ENCODE data around the gene MYCN.
"Not testable (repeated sequence)": the region's sequence is repeated elsewhere in the genome, so short reads cannot be mapped to it uniquely, and the experiment has no call there.

Gene MYCN

DNA sequence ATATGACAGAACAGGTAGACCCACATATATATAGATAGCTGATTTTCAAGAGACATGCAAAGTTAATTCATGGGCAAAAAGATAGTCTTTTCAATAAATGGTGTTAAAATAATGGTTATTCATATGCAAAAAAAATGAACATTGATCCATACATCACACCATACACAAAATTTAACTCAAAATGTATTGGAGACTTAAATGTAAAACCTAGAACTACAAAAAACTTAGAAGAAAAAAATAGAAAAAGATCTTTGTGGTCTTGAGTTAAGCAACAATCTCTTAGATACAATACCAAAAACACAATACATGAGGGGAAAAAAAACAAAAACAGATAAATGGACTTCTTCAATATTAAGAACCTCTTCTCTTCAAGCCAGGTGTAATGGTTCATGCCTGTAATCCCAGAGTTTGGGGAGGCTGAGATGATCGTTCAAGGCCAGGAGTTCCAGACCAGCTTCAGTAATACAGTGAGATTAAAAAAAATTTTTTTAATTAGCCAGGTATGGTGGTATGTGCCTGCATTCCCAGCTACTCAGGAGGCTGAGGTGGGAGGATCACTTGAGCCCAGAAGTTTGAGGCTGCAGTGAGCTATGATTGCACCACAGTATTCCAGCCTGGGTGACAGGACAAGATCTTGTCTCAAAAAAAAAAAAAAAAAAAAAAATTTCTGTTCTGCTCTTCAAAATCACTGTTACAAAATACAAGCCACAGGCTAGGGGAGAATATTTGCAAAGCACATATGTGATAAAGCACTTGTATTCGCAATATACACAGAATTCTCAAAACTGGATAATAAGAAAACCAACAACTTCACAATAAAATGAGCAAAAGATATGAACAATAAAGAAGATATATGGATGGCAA lies 32.7 kb upstream of the MYCN start:
- DNase-seq (ENCODE audit: low spot score) = no peak

DNA sequence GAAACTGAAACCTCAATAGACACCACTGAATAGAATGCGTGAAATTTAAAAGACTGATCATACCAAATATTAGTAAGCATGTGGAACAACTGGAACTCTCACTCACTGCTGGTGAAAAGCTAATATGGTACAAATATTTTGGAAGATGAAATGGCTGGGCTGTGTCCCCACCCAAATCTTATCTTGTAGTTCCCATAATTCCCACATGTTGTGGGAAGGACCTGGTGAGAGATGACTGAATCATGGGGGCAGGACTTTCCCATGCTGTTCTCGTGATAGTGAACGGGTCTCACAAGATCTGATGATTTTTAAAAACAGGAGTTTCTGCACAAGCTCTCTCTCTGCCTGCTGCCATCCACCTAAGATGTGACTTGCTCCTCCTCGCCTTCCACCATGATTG lies 32.0 kb upstream of the MYCN start:
- no peak for DNase-seq (ENCODE audit: low spot score)

DNA sequence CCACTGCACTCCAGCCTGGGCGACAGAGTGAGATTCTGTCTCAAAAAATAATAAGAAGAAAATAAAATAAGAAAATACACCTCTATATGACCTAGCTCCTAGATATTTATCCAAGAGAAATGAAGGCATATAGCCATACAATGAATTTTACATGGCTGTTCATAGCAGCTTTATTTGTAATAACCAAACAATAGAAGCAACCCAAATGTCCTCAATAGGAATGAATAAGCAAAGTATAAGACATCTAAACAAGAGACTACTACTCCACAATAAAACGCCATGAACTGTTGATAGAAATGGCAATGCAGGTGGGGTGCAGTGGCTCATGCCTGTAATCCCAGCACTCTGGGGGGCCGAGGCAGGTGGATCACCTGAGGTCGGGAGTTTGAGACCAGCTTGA lies 31.2 kb upstream of the MYCN start:
- DNase-seq (ENCODE audit: low spot score) = no peak

DNA sequence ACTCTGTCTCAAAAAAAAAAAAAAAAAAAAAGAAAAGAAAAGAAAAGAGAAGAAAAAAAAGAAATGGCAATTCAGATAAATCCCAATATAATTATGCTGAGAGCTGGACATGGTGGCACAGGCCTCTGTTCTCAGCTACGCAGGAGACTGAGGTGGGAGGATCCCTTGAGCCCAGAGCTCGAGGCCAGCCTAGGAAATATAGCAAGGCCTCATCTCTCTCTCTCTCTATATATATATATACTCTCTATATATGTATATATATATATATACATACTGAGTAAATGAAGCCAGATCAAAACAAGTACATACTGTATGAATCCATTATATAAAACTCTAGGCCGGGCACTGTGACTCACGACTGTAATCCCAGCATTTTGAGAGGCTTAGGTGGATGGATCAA lies 30.6 kb upstream of the MYCN start:
- no peak for DNase-seq (ENCODE audit: low spot score)

DNA sequence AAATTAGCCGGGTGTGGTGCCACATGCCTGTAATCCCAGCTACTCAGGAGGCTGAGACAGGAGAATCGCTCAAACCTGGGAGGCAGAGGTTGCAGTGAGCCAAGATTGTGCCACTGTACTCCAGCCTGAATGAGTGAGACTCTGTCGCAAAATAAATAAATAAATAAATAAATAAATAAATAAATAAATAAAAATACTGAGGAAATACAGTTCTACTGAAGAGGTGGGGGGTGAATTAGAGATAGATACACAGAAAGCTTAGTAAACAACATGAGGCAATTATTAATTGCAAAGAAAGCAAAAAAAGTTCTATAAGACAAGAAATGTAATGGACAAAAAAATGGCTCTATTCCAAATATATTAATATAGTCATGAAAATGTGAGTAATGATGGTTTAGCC lies 29.1 kb upstream of the MYCN start:
- not testable (repeated sequence) for DNase-seq (ENCODE audit: low spot score)

DNA sequence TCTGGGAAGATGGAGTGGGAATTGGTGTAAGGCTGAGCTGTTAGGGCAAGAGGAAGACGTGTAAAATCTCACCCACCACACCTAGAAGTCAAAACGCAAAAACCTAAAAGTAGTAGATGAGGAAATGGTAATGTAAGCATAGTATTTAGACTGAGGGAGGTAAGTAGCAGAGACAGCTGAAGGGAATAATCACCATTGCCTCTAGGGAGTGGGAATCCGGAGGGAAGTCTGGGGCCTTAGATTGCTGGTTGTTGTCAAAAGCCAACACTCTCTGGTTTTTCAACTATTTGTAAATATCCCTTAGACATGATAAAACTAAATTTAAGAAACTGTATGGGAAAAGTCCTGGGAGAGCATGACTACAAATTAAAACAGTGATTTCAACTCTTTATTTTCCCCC lies 28.7 kb upstream of the MYCN start:
- DNase-seq (ENCODE audit: low spot score) = no peak

DNA sequence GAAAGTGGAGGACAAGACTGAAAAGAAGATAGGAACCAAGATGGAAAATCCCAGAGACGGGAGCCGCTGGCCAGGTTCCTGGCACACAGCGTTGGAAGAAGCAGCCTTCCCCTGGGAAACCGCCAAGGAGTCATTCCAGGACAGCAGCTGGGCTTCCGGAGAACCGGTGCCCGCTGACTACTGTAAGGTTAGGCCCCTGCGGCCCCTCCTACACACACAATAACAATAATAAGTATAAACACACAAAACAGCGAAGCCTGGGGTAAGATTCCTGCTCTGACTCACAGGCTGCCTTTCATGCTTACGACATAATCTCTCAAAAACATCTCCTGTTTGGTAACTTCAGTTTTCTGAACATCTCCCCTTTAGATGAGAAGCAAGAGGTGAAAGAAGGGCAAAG lies 28.1 kb upstream of the MYCN start:
- DNase-seq (ENCODE audit: low spot score) = no peak

DNA sequence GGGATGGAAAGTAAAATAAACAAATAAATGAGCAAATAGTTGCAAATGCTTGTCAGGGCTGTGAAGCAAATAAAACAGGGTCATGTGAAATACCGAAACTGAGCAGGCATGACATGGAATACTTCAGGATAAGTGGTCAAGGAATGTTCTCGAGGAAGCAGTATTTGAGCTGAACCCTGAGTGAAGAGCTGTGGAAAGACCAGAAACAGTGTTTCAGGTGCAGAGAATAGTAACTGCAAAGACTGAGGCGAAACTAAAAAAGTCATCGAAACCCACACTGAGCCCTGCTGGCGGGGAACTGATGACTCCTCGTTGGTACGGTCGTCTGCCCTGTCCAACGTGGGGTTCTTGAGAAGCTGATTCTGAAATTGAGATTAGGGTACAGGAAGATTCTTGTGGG lies 27.2 kb upstream of the MYCN start:
- no peak for DNase-seq (ENCODE audit: low spot score)

DNA sequence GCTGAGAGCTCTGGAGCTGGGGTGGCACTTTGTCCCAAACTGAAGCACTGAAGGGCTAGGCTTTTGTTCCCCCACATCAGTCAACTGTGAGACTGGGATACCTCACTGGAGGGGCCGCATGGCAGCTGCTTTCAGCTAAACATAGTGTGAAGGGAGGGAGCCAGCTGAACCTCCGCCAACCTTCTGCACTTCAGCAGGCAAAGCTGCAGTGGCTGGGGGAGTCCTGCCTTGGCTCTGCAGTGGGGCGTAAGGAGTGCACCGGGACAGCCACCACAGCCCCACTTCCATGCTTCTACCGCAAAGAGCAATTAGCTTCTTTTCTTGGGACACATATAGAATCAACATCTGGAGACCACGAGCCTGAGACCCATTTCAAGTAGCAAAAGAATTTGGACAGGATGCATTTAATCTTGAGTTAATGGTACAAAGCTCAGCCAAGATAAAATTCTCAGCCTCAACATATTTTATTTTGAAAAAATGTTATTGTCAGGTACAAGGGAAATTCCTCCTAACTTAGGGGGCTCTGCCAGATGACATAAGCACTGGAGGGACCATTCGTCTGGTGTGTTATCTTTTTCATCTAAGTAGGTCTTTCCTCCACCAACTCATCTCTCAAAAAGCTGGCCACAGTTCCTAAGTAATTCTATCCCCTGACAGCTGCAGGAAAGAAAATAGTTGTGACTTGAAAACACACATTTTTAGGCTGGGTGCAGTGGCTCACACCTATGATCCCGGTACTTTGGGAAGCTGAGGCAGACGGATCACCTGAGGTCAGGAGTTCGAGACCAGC lies 25.6 kb upstream of the MYCN start:
- no peak for DNase-seq (ENCODE audit: low spot score)

DNA sequence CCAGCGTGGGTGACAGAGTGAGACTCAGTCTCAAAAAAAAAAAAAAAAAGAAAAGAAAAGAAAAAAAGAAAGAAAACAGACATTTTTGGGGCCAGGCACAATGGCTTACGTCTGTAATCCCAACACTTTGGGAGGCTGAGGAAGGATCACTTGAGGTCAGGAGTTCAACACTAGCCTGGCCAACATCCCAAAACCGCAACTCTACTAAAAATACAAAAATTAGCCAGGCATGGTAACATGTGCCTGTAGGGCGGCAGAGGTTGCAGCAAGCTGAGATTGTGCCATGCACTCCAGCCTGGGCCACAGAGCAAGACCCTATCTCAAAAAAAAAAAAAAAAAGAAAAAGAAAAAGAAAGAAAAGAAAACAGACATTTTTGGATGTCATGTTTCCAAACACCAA lies 24.8 kb upstream of the MYCN start:
- not testable (repeated sequence) for DNase-seq (ENCODE audit: low spot score)

DNA sequence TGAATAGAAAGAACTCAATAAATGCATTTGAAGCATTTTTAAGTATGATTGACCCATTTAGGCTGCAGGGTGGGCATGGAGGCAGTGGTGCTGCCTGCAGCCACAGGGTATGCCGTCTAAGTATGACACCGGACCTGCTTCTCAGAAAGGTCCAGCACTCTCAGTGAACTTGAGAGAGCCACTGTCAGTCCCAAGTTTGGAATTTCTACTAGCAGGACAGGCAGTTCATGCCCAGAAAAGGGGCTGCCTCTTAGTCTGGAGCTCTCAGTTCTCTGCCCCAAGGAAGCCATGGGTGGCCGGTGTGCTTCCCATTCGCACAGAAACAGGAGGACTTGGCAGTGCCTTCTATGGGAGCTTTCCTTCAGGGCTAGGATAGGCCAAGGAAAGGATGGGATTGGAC lies 24.0 kb upstream of the MYCN start:
- DNase-seq (ENCODE audit: low spot score) = no peak

DNA sequence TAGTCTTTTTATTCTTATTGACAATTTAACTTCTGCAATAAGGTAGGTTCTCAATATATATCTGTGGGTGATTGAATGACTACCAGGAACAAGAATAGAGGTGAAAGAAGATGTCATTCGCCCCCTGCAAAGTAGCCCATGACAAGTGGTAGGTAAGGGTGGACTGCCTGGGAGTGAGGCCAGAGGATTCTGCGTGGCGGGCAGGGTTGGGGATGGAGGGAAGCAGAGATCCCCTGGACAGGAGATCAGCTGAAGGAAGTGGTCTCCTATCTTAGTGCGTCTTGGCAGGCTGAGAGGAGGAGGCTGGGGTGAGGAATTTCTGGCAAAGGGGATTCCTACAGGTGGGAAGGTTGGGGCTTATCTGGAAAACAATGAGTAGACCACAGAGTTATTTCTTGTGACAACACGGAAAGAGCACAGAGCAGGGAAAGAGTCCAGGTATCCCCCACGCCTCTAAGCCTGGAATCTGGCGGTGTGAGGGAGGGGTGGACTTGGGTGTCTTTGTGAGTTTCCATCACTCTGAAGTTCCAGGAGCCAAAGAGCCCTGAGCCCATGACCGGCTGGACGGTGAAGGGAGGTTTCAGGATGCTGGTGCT lies 21.5 kb upstream of the MYCN start:
- no peak for DNase-seq (ENCODE audit: low spot score)

DNA sequence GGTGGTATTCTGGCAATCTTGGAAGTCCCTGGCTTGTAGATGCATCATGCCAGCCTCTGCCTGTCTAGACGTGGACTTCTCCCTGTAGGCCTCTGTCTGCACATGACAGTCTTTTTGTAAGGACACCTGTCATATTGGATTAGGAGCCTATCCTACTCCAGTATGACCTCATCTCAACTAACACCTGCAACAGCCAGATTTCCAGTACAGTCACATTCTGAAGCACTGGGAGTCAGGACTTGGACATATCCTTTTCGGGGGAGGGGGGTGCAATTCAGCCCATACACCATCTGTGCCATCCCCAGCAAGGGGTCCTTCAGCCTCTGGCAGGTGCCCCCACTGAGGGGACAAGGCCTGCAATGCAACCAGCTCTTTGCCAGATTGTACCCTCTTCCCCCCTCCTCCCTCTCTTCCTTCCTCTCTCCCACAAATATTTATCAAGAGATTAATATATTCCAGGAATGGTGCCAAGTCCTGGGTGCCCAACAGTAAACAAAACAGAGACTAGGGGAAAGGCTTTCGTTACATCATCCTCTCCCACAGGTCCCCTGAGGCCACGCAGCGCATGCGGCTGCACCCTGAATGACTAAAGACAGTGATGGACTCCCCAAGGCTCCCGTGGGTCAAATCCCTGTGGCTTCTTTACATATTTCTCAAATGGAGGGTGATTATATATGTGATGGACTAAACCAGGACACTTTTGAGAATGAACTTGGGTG lies 20.5 kb upstream of the MYCN start:
- DNase-seq (ENCODE audit: low spot score) = no peak

DNA sequence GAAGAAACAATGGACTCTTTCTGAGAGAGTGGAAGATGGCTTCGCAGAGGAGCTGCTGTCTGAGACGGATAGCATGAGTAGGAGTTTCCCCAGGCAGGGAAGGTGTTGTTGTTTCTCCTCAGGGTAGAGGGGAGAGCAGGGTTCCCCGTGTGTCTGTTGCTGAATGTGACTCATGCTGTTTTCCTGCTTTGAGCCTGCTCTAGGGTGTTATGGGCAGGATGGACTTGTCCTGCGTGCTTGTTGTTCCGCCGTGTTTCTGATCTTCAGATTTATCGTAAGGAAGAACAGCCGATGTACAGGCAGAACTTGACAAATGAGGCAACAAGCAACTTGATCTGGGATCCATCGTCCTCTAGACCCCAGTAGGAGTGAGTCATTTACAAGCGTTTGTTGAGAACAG lies 19.7 kb upstream of the MYCN start:
- DNase-seq (ENCODE audit: low spot score) = no peak

DNA sequence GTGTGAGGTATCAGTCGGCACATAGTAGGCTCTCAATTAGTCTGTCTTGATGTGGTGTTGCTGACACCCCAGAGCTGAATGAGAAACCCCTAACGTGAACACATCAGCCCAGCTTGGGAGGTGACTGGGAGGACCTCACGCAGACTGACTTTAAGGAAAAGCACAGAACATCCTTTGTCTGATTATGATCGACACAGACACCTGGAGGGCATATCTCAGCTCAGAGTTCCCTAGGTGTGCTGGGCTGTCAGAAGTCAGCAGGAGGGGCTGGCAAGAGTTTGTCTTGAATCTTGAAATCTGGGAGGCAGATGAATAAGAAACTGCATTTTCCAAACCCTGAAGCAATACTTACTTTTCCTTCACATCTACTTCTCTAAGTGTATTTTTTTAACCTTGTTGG lies 16.8 kb upstream of the MYCN start:
- DNase-seq (ENCODE audit: low spot score) = no peak

DNA sequence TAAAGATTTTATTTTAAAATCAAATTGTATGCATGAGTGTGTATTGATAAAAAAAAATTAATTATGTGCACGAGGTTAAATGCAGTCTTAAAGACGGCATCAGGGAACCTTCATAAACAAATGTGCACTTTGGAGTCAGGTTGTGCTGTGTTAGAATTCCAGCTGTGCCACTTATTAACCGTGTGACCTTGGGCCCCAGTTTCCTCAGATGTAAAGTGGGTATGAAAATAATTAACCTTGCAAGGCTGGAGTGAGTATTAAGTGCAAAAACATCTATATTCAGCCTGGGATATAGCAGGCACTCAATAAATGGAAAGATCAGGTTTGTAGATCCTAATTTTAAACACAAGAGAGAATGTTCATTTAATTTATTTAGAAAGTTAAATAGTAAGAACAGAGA lies 14.5 kb upstream of the MYCN start:
- DNase-seq (ENCODE audit: low spot score) = no peak

DNA sequence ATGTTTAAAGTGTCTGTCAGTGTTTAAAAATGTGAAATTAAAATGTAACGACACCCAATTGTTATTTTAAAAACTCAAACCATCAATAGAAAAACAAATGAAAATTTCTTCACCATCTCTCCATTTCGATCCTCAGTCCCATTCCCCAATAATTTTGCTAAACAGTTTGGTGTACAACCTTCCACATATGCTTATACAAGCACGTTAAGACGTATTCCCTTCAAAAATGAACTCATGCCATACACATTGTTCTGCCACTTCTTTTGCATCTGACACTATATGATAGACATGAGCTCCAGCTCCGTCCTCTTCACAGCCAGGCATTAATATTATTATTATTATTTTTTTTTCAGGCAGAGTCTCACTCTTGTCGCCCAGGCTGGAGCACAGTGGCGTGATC lies 14.1 kb upstream of the MYCN start:
- DNase-seq (ENCODE audit: low spot score) = no peak

DNA sequence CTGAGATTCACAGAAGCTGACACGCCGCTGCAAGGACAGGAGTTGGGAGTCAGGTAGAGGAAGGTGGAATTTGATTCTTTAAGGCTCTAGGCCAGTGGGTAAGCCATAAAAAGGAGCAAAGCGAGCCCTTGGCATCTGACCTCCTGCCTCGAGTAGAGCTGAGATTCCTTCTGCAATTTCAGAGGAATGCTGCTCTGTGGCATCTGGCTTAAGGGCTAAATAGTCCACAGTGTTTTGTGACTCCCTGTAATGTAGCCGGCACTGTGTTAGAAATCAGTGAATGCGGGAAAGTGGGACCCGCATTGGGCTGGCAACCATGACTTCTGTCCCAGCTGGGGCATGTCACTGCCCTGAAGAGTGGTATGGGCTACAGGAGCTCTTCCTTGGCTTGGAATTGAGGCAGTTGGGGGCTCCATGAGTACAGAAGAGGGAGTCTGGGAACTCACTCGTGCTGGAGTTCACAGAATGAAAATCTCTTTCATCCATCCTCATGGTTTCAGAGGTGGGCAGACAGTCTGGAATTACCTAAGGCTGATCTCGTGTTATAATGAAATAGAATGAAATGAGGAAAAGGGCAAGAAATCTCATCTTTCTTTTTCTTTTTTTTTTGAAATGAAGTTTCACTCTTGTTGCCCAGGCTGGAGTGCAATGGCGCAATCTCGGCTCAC lies 12.7 kb upstream of the MYCN start:
- DNase-seq (ENCODE audit: low spot score) = no peak

DNA sequence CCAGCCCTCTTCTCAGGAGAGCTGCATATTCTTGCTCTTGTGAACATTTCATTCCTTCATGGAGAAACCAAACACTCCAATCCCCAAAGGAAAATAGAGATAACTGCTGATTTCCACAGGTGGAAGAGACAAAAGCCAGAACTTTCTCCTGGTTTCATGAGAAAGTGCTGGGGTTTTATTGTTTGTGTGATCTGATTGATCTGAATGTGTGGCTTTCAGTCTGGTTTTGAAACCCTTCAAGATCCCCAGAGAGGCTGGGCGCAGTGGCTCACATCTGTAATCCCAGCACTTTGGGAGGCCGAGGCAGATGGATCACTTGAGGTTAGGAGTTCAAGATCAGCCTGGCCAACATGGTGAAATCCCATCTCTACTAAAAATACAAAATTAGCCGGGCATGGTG lies 11.3 kb upstream of the MYCN start:
- DNase-seq (ENCODE audit: low spot score) = not testable (repeated sequence)

DNA sequence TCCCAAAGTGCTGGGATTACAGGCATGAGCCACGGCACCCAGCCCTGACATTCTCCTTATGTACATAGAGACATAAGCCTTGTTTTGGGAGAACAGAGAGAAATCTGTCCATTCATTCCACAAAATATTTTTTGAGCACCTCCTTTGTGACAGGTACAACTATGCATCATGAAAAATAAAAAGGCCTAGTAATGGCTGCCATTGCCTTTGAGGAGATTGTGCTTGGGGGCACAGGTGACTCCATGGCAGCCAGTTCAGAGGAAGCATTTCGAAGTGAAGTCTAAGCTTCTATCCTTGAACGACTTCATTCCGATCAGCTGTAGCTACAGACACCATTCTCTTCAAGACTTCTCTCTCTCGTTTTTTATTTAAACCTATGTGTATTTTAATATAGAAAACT lies 10.5 kb upstream of the MYCN start:
- DNase-seq (ENCODE audit: low spot score) = no peak

DNA sequence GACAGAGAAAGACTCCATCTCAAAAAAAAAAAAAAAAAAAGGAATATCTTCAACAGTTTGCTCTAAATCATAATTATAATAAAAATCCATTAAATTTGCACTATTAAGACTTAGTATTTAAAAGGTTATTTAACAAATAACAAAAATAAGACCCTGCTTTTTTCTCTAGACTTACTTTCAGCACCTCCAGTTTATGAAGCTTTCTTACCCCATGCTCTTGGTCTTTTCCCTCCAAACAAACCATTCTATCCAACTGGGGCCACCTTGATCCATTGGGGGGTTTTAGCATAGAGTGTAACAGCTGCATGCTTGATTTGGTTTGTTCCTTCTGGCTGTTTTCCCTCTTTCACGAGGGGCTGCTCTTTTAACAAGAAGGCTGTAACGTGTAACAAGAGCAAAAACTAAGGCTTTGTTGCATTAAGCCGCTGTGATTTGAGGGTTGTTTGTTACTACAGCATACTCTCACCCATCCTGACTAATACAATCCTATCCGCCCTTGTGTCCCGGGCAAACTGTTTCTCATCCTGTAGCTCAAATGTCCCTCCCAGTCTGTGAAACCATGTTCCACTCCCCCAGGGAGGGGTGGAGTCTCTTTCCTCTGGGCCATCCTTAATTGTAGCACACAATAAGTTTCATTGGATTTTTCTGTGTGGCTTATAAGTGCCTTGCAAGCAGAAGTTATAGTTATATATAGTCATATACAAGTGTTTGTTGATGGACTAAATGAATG lies 9.6 kb upstream of the MYCN start:
- no peak for DNase-seq (ENCODE audit: low spot score)

All from LoVo (cell line).